ENCODE data around the gene CPS1.

Gene CPS1

GRCh38 chr2:210519594-210519993 lies 36.8 kb upstream of the CPS1 start:
- no peaks in the 10 kb centered on the region for H3K27me3 ChIP-seq (ENCODE audit: insufficient read depth, low read length, poor library complexity, severe bottlenecking)
- TF ChIP-seq CTCF (conservative IDR thresholded peaks at IDR 0.05; ENCODE audit: low read length) (no peak), EZH2phosphoT487 (IDR thresholded peaks at IDR 0.05; ENCODE audit: borderline replicate concordance) (no peak)
- no peaks in the 10 kb centered on the region for H3K9me2 ChIP-seq (replicated peaks; ENCODE audit: low read depth, low read length)
- H3K4me1 ChIP-seq (ENCODE audit: insufficient read depth, low read length, poor library complexity, severe bottlenecking): no peaks in the 10 kb centered on the region
- no peak overlapping the region for H3K4me3 ChIP-seq (ENCODE audit: low read length, poor library complexity, severe bottlenecking)
- H3K9me3 ChIP-seq (ENCODE audit: insufficient read depth, low read depth, low read length): no peaks in the 10 kb centered on the region
- H4K20me1 ChIP-seq (ENCODE audit: insufficient read depth, low read length, poor library complexity, severe bottlenecking): no peaks in the 10 kb centered on the region
- no peak overlapping the region for H3K4me2 ChIP-seq (ENCODE audit: low read depth, low read length, poor library complexity, severe bottlenecking)
- H2AFZ ChIP-seq (ENCODE audit: low read length): no peak overlapping the region
- no peaks in the 10 kb centered on the region for H3K79me2 ChIP-seq (ENCODE audit: insufficient read depth, low read length)
- H3K36me3 ChIP-seq (ENCODE audit: insufficient read depth, low read length): no peaks in the 10 kb centered on the region
- no peak overlapping the region for H3K9ac ChIP-seq (ENCODE audit: low read depth, low read length, poor library complexity, severe bottlenecking)
- H3F3A ChIP-seq (ENCODE audit: low read depth): no peaks in the 10 kb centered on the region

- no peaks in the 10 kb centered on the region for H3K27me3 ChIP-seq (ENCODE audit: insufficient read depth, low read length, poor library complexity, severe bottlenecking)
- no peaks in the 10 kb centered on the region for H3K36me3 ChIP-seq (ENCODE audit: insufficient read depth, low read length)
- no peaks in the 10 kb centered on the region for H3F3A ChIP-seq (ENCODE audit: low read depth)
- H4K20me1 ChIP-seq (ENCODE audit: insufficient read depth, low read length, poor library complexity, severe bottlenecking): no peaks in the 10 kb centered on the region
- H2AFZ ChIP-seq (ENCODE audit: low read length): no peak overlapping the region
- no peaks in the 10 kb centered on the region for H3K9me2 ChIP-seq (replicated peaks; ENCODE audit: low read depth, low read length)
- no peaks in the 10 kb centered on the region for H3K4me1 ChIP-seq (ENCODE audit: insufficient read depth, low read length, poor library complexity, severe bottlenecking)
- H3K4me2 ChIP-seq (ENCODE audit: low read depth, low read length, poor library complexity, severe bottlenecking): no peak overlapping the region
- H3K9me3 ChIP-seq (ENCODE audit: insufficient read depth, low read depth, low read length): no peaks in the 10 kb centered on the region
- H3K79me2 ChIP-seq (ENCODE audit: insufficient read depth, low read length): no peaks in the 10 kb centered on the region
- H3K4me3 ChIP-seq (ENCODE audit: low read length, poor library complexity, severe bottlenecking): no peak overlapping the region
- no peak overlapping the region for H3K9ac ChIP-seq (ENCODE audit: low read depth, low read length, poor library complexity, severe bottlenecking)
- TF ChIP-seq EZH2phosphoT487 (IDR thresholded peaks at IDR 0.05; ENCODE audit: borderline replicate concordance) (no peak), CTCF (conservative IDR thresholded peaks at IDR 0.05; ENCODE audit: low read length) (no peak)
Measured at GRCh38 chr2:210522399-210522798, 34.0 kb upstream of the CPS1 start.

GRCh38 chr2:210523650-210524289 lies 32.6 kb upstream of the CPS1 start:
- Histone ChIP-seq H3K36me3 (ENCODE audit: insufficient read depth, low read length) (no peaks in the 10 kb centered on the region), H3K4me3 (ENCODE audit: low read length, poor library complexity, severe bottlenecking) (no peak overlapping the region), H4K20me1 (ENCODE audit: insufficient read depth, low read length, poor library complexity, severe bottlenecking) (no peaks in the 10 kb centered on the region), H3K9me2 (replicated peaks; ENCODE audit: low read depth, low read length) (no peaks in the 10 kb centered on the region), H3K9me3 (ENCODE audit: insufficient read depth, low read depth, low read length) (no peaks in the 10 kb centered on the region), H3K4me2 (ENCODE audit: low read depth, low read length, poor library complexity, severe bottlenecking) (no peak overlapping the region), H3K4me1 (ENCODE audit: insufficient read depth, low read length, poor library complexity, severe bottlenecking) (no peaks in the 10 kb centered on the region), H3K79me2 (ENCODE audit: insufficient read depth, low read length) (no peaks in the 10 kb centered on the region), H3K27me3 (ENCODE audit: insufficient read depth, low read length, poor library complexity, severe bottlenecking) (no peaks in the 10 kb centered on the region), H2AFZ (ENCODE audit: low read length) (no peak overlapping the region), H3F3A (ENCODE audit: low read depth) (no peaks in the 10 kb centered on the region), H3K9ac (ENCODE audit: low read depth, low read length, poor library complexity, severe bottlenecking) (no peak overlapping the region)
- TF ChIP-seq EZH2phosphoT487 (IDR thresholded peaks at IDR 0.05; ENCODE audit: borderline replicate concordance) (no peak), CTCF (conservative IDR thresholded peaks at IDR 0.05; ENCODE audit: low read length) (no peak)
